COR-L47 (cell line): ENCODE results near the gene NELFCD.
"Not testable (repeated sequence)": the region's sequence is repeated elsewhere in the genome, so short reads cannot be mapped to it uniquely, and the experiment has no call there.

Experiments used
- DNase-seq: peaks from one replicate; lab custom pipeline; 2025; lab: John Stamatoyannopoulos, UW

The NELFCD gene

DNA sequence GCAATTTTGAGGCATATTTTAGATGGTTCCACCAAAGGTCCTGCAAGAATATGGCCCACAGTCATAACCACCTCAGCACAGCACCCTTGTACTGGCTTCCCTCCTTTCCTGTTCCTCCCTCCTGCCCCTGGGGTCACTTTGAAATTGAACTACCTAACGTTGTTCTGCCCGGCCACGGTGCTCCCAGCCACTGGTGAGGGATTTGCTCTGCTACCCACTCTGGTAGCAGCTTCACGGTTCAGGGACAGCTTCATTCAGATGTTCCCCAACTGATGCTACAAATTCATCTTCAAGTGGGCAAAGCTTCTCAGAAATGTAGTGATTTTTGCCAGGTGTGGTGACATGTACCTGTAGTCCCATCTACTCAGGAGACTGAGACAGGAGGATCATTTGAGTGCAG, 7.9 kb upstream of the NELFCD start:
- no peak for DNase-seq

DNA sequence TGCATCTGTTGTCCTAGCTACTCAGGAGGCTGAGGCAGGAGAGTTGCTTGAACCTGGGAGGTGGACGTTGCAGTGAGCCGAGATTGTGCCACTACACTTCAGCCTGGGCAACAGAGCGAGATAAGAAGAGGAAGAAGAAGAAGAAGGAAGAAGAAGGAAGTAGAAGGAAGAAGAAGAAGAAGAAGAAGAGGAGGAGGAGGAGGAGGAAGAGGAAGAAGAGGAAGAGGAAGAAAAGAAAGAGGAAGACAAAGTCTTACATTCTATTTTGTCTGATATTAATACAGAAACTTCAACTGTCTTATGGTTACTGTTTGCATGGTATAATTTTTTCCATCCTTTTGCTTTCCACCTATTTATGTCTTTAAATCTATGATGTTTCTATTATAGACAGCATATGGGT, 7.2 kb upstream of the NELFCD start:
- no peak for DNase-seq

DNA sequence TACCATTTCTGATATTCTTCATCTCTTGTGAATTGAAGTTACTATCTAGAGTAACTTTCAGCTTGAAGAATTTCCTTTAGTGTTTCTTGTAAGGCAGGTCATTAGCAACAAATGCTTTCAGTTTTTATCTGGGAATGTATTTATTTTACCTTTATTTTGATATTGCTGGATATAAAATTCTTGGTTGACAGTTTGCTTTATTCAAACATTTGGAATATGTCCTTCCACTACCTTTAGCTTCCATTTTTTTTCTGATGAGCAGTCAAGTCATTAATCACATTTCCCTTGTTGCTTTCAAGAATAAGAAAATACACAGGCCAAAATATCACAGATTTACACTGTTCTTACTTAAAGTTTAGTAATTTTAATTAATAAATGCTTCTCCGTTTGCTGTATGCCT, 5.7 kb upstream of the NELFCD start:
- DNase-seq, result no peak

DNA sequence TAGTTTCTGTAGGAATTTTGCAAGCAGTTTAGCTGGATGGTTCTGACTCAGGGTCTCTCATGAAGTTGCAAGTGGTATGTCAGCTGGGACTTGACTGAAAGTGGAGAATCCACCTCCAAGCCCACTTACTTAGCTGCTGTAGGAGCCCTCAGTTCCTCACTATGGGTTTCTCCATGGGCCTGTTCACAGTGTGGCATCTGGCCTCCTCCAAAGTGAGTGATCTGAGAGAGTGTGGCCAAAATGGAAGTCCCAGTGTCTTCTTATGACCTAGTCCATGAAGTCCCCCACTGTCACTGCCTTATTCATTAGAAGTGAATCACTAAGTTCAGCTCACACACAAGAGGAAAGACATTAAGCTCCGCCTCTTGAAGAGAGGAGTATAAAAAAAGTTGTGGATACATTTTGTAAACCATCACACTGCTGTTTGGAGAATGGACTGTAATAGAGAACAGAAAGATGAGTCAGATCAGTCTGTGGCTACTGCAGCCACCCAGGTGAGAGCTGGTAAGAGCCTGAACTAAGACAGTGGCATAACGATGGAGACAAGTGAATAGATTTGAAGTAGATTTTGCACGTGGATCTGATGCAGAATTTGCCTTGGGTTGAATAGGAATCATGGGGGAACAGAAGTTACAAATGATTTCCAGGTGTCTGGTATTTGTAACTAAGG, 4.9 kb upstream of the NELFCD start:
- no peak for DNase-seq

DNA sequence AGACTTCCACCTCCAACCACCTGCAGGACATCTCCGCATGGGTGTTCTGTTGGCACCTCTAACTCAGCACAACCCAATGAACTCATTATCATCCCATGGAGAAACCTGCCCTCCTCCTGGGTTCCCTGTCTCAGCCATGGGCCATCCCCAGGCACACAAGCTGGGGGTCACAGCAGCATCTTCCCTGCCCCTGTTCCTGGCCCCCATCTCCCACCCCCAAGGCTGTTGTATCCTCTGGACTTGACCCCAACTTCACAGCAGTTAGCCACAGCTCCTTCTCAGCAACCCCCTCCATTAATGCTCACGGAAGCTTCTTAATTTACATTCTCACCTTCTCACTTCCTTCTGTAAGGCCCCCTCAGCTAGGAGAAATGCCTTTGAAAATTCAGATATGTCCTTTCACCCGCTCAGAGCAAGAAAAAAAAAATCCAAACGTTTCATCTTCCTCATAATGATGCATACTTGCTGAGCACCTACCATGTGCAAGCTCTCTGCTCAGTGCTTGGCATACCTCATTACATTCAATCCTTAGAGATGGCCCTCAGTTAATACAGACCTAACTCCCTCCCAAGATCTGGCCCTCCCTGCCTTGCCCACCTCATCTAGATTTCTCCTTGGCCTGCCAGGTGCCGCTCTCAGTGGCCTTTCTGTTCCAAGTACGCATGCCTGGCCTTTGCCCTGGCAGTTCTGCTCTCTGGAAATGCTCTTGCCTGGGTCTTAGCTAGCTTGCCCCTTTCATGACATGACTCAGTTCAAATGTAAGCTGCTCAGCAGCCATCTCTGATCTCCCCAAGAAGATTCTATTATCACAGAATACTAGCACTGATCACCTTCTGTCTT, 2.5 kb upstream of the NELFCD start:
- DNase-seq, result no peak

DNA sequence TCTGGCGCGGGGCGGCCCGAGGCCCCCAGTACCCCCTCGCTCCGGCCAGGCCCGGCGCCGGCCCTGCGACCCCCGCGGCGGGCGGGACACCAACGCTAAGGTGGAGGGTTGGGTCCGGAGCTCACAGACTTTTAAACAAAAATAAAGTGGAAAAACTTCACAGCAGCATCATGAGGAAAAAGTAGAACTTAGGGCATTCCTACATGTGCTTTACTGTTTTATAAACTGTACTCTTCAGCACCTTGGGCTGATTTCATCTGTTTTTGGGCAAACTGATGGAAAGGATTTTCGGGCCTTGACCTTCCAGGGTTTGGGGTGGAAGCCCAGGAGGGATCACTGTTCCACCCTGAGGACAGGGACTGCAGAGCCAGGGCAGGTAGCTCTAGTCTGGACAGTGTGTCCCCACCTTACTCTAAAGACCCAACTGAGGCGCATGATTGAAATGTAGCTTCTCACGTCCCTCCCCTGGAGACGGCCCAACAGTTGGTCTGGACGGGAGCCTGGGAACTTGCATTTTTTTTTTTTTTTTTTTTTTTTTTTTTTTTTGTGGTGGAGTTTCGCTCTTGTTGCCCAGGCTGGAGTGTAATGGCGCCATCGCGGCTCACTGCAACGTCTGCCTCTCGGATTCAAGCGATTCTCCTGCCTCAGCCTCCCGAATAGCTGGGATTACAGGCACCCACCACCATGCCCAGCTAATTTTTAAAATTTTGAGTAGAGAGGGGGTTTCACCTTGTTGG, 740 bp downstream of the NELFCD start:
- no peak for DNase-seq

DNA sequence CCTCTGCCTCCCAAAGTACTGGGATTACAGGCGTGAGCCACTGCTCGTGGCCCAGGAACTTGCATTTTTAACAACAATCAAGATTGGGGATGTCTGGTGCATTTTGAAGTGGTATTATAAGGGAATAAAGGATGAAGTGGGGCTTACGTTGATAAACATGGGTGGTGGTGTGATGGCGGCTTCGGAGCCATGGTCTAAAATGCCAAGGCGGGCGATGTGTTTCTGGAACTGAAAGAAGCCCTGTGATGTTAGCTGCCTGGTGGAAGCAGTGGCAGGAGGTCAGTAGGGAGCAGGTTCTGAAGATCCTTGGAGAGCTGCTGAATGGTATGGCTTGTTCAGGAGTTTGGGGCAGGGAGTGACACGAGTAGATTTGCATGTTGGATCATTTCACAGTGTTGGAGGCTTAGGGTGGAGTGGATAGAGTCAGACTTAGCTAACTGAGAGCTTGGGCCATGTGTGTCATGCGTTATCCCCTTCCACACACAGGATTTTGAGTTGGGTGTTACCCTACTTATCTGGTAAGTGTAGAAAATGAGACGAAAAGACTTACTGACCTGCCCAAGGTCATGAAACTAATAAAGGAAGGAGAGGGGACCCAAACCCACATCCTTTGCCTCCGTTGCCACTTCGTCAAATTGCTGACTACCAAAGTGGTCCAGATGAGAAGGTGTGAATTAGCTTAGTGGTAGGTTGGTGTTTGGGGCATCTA, 1.5 kb downstream of the NELFCD start:
- no peak for DNase-seq

DNA sequence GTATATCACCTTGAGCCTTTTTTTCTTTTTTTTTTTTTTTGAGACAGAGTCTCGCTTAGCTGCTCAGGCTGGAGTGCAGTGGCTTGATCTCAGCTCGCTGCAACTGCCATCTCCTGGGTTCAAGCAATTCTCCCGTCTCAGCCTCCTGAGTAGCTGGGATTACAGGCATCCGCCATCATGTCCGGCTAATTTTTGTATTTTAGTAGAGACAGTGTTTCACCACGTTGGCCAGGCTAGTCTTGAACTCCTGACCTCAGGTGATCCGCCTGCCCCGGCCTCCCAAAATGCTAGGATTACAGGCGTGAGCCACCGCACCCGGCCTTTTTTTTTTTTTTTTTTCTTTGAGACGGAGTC, 2.0 kb downstream of the NELFCD start:
- not testable (repeated sequence) for DNase-seq

DNA sequence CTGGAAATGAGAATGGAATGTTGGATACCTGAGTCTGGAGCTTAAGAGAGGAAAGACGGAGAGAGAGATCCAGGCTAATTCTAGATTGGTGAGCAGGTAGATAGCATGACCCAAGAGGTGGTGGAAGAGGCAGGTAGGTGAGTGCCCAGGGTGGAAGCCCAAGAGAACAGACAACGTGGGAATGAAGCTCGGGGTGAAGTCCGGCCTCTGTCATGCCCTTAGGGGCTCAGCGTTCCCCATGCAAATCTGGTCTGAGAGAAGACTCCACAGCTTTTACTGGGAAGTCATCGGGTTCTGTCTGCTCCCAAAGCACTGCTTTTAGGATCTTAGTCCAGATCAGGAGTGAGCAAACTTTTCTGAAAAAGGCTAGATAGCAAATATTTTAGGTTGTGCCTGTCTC, 3.6 kb downstream of the NELFCD start:
- DNase-seq, result no peak

DNA sequence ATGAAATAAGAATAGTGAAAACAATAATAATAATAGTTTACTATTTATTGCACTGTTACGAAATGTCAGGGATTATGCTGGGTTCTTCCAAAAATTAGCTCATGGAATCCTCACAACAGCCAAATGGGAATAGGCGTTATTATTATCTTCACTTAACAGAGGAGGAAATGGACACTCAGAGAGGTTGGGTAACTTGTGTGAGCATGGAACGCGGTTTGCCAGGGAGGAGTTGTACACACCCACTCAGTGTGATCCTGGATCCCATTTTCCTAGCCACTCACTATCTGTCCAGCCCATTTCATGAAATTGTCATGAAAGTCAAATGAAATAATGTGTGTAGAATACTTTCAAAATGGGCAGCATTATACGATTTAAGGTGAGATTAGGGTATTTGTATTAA, 4.6 kb downstream of the NELFCD start:
- DNase-seq, result no peak

DNA sequence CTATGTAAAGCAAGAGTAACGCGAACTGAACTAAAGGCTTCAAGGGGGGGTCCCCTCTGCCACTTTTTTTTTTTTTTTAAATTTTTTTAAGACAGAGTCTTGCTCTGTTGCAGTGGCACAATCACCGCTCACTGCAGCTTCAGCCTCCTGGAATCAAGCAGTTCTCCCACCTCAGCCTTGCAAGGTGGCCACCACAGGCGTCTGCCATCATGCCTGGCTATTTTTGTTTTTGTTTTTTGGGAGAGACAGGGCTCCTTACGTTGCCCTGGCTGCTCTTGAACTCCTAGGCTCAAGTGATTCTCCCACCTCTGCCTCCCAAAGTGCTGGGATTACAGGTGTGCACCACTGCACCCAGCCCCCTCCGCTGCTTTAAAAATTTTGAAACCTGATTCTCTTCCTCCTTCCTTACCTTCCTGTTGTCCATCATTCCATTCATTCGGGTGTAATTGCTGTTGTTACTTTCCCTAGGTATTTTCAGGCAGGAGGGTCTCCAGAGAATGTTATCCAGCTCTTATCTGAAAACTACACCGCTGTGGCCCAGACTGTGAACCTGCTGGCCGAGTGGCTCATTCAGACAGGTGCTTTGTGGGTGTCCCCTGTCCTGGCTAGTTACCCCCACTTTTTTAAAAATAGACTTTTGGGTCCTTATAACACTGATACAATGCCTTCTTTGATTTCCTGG, 5.4 kb downstream of the NELFCD start:
- no peak for DNase-seq

DNA sequence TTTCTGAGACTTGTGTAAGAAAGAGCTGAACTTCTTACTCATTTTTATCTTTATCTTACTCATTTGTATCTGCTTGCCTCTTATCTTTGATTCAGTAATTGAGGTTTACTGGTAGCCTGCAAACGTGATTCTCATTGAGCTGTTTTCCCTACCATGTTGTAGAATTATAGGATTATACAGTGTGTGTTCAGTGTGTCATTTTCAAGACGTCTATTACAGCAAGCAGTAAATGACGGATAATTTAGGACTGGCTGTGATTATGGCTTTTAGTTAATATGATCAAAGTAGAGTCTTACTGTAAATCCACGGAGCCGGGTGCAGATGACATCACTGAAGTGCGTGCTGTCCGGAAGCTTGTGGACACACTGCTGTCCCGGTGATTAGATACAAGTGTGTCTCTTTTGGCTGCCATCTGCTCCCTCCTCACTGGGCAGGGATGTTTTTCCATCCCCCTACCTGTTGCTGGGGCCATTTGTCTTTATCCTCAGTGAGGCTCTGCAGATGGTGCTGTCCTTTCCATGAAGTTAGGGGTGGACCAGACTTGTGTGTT, 6.0 kb downstream of the NELFCD start:
- no peak for DNase-seq

DNA sequence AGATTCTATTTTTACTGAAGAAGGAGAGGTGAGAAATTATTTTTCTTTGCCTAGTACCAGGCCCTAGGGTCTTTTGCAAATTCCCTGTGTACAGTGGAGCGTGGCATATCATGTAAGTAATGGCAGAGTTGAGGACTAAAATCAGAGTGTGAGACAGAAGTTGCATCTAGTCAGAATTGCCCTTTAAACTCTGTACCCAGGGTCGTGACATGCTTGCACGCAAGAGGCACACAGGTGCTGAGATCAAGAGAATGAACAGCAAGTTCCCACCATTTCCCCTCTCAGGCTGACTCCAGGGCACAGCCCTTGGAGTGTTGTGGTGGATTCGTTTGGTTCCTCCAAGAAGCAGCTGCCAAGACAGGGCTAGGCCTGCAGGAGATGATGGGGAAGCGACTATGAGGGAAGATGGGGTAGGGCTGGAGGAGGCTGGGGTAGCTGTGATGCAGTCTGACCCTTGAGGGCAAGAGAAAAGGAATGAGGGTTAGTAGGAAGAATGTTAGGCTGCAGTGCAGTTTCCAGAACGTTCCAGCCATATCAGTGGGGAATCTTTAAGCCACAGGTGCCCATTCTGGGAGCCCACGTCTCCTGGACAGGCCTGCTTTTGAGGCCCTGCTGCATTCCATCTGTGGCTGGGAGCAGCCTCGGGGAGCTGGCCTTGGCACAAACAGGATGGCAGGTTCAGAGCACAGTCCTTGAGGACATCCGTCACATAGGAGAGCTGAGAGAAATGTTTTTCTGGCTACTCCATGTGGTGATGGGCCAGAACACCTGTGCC, 6.9 kb downstream of the NELFCD start:
- DNase-seq, result no peak

DNA sequence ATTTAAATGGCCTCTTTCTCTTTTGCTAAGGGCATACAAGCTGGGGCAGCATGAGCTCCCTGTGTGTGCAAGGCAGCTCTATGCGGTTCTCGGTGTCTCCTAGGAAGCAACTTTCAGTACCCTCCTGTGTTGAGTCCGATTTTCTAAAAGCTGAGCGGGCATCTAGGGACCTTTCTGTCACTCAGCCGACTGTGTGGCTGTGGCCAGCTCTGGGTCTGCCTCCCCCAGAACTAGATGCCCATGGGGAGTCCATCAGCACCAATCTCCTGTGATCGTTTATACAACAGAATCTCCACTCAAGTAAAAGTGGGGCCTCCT, 7.5 kb downstream of the NELFCD start:
- DNase-seq, result no peak

DNA sequence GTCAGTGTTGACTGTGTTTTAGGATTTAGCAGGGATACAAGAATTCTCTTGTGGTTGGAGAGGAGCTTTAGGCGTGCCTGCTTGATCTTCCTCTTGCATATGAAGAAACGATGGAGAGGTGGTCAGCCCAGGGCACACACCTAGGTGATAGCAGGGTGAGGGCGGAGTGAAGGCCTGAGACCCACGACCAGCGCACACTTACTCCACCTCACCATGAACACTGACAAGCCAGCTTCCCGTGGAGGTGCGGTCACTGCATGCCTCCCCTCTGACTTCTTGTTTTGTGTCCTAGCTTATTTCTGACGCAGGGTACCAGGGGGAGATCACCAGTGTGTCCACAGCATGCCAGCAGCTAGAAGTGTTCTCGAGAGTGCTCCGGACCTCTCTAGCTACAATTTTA, 8.1 kb downstream of the NELFCD start:
- DNase-seq, result no peak

DNA sequence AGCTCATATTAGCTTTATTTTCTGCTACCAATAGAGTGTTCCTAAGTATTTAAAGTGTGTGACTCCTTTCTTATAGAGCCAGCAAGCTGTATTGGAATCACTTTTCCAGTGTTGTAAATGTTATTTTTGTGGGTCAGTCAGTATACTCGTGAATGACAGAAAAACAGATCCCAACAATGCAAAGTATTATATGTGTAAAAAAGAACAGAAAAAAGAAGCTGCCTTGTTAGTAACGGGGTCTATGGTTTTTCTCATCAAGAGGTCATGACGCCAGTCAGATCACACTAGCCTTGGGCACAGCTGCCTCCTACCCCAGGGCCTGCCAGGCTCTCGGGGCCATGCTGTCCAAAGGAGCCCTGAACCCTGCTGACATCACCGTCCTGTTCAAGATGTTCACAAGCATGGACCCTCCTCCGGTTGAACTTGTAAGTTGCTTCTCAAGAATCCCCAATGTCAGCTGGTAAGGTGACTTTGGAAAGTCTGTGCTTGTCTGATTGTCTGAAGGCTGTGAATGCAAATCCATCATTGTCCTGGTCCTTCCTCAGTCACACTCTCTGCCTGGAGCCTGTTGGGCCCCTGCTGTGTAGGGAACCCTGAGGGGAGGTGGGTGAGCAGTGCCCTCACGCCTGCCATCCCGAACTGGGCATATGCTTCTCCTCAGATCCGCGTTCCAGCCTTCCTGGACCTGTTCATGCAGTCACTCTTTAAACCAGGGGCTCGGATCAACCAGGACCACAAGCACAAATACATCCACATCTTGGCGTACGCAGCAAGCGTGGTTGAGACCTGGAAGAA, 9.8 kb downstream of the NELFCD start:
- DNase-seq, result no peak

DNA sequence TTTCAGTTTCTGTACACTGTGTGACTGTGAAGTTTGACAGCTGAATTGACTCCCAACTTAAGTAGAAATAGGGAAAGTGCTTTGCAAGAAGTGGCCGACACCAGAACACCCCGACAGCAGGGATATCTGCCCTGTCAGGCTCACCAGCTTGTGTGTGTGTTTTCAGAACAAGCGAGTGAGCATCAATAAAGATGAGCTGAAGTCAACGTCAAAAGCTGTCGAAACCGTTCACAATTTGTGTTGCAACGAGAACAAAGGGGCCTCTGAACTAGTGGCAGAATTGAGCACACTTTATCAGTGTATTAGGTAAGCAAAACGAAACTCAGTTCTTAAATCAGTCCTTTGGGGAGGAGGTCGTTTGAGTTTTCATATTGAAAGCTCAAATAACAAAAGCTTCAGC, 10.7 kb downstream of the NELFCD start:
- no peak for DNase-seq

DNA sequence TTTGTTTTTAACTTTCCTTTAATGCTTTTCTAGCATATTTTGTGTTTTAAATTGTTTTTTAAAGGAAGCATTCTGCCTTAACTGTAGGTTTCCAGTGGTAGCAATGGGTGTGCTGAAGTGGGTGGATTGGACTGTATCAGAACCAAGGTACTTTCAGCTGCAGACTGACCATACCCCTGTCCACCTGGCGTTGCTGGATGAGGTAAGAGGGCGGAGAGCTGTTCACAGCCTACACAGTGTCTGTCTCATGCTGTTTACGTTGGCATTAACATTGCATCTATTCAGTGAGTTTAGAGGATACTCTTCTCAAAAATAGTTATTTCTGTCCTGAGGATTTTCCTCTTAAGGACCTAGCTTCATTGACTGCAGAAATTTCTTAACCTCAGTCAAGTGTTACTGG, 11.9 kb downstream of the NELFCD start:
- DNase-seq, result no peak

DNA sequence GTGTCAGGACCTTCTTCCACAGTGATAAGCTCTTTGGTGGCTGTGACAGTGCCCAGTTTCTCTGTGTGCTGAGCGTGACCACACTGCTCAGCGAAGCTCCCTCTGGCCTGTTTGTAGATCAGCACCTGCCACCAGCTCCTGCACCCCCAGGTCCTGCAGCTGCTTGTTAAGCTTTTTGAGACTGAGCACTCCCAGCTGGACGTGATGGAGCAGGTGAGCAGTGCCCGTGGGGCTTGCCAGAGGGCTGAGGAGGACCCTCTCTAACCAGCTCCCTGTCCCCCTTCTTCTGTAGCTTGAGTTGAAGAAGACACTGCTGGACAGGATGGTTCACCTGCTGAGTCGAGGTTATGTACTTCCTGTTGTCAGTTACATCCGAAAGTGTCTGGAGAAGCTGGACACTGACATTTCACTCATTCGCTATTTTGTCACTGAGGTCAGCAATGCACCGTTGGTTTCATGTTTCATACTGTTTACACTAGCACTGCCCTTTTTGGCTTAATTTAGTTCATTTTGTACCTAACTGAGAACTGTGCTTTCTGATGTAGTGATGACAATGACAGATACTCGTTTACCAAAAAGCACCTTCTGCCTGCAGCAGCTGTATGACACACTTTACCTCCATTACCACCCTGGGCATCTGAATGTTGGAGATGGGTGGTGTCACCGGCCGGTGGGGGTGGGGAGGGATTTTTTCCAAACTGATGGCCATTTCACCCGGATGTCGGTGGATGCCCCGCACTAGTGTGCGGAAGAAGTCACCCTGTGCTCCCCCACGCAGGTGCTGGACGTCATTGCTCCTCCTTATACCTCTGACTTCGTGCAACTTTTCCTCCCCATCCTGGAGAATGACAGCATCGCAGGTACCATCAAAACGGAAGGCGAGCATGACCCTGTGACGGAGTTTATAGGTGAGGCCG, 12.5 kb downstream of the NELFCD start:
- no peak for DNase-seq
